H1 (cell line): Measurements from ENCODE around the gene EPB41L5. TPM values are rescaled to one million over a fixed set of nuclear protein-coding genes. Genes with fewer than 3 reads are reported as not detected.

Experiments used
- CTCF ChIA-PET: fragments of 300-600 bp; sonication (Branson Sonifier 250); formaldehyde crosslinking; loops from one replicate; lab custom pipeline; 2021; ENCODE audit not compliant: partially characterized antibody; lab: Charles Lee
- POLR2A ChIA-PET: fragments of 300-600 bp; sonication (Branson Sonifier 250); formaldehyde crosslinking; loops from one replicate; lab custom pipeline; 2021; ENCODE audit warnings: inconsistent platforms; ENCODE audit not compliant: partially characterized antibody; lab: Charles Lee
- DNase-seq, 2 experiments: peaks; one replicate each; pipeline versions ENCODE4 v3.0.0 to v3.0.0-alpha.2; 2010 to 2022; ENCODE audit warnings: low spot score in 2 of 2, low read depth in 1 of 2, mixed read lengths in 1 of 2
- FAIRE-seq: peaks from 2 replicates; lab custom pipeline; 2011; peaks lifted over from hg19 to GRCh38; lab: Jason Lieb, UNC
- H2AFZ ChIP-seq: 2 replicates; pipeline ENCODE4 v1.8.1; 2012; ENCODE audit warnings: low read length, inconsistent platforms
- H2AK5ac ChIP-seq: 2 replicates; pipeline ENCODE4 v1.6.1; 2013; ENCODE audit warnings: low read depth, low read length
- H2BK120ac ChIP-seq: replicated peaks from 2 replicates; pipeline ENCODE3; 2013; ENCODE audit warnings: low read depth, low read length, inconsistent platforms
- H2BK12ac ChIP-seq: 2 replicates; pipeline ENCODE4 v1.6.1; 2013; ENCODE audit warnings: low read depth, low read length
- H2BK15ac ChIP-seq: 2 replicates; pipeline ENCODE4 v1.6.1; 2013; ENCODE audit warnings: low read length
- H2BK20ac ChIP-seq: 2 replicates; pipeline ENCODE4 v1.6.1; 2013; ENCODE audit warnings: low read length
- H2BK5ac ChIP-seq: 2 replicates; pipeline ENCODE4 v1.6.1; 2013; ENCODE audit warnings: low read depth, low read length
- H3K14ac ChIP-seq: 2 replicates; pipeline ENCODE4 v1.6.1; 2013; ENCODE audit warnings: inconsistent platforms; ENCODE audit not compliant: insufficient read length
- H3K18ac ChIP-seq: 2 replicates; pipeline ENCODE4 v1.6.1; 2013; ENCODE audit warnings: low read length; ENCODE audit errors: extremely low read depth
- H3K23ac ChIP-seq: 2 replicates; pipeline ENCODE4 v1.6.1; 2013; ENCODE audit warnings: inconsistent platforms; ENCODE audit not compliant: insufficient read length
- H3K23me2 ChIP-seq: 2 replicates; pipeline ENCODE4 v1.6.1; 2013; ENCODE audit warnings: low read depth, low read length
- H3K27ac ChIP-seq: 2 replicates; pipeline ENCODE4 v1.6.1; 2011; ENCODE audit warnings: low read depth, low read length, inconsistent platforms
- H3K27me3 ChIP-seq, 4 experiments: replicated peaks in 1 of 4; 1 replicate in 1 of 4; 2 replicates in 3 of 4; pipeline versions ENCODE4 v1.6.1 to v1.8.1; 2011 to 2013; ENCODE audit warnings: low read length in 3 of 4, mild to moderate bottlenecking in 3 of 4, inconsistent platforms in 2 of 4, mixed read lengths in 2 of 4, moderate library complexity in 1 of 4; ENCODE audit not compliant: control insufficient read depth in 3 of 4, insufficient read depth in 3 of 4; ENCODE audit errors: extremely low read depth in 1 of 4
- H3K36me3 ChIP-seq, 4 experiments: 2 replicates each; pipeline versions ENCODE4 v1.6.1 to v1.8.1; 2011 to 2013; ENCODE audit warnings: mild to moderate bottlenecking in 4 of 4, low read length in 3 of 4, moderate library complexity in 2 of 4, control low read depth in 1 of 4, inconsistent platforms in 1 of 4; ENCODE audit not compliant: insufficient read depth in 4 of 4, control insufficient read depth in 2 of 4
- H3K4ac ChIP-seq: replicated peaks from 2 replicates; pipeline ENCODE3; 2013; ENCODE audit warnings: low read length, low read depth, mixed read lengths, inconsistent platforms; ENCODE audit not compliant: insufficient read length
- H3K4me1 ChIP-seq, 4 experiments: replicated peaks in 1 of 4; 1 replicate in 1 of 4; 2 replicates in 3 of 4; pipeline versions ENCODE4 v1.6.1 to v1.8.1; 2011 to 2013; ENCODE audit warnings: low read length in 3 of 4, inconsistent platforms in 2 of 4, mixed read lengths in 1 of 4; ENCODE audit not compliant: insufficient read depth in 4 of 4, control insufficient read depth in 3 of 4
- H3K4me2 ChIP-seq, 2 experiments: 2 replicates each; pipeline versions ENCODE4 v1.6.1 to v1.8.1; 2011 to 2013; ENCODE audit warnings: low read depth in 2 of 2, low read length in 2 of 2, control low read depth in 1 of 2, inconsistent platforms in 1 of 2, mild to moderate bottlenecking in 1 of 2; ENCODE audit not compliant: insufficient read depth in 1 of 2
- H3K4me3 ChIP-seq, 4 experiments: fragments of 200-600, 300-600 bp in 1 of 4; sonication (generic), shearing (Covaris generic), sonication (Bioruptor Twin) in 1 of 4; 2 replicates each; pipeline versions ENCODE4 v1.5.1 to v1.8.1; 2011 to 2016; ENCODE audit warnings: low read length in 4 of 4, low read depth in 3 of 4, control low read depth in 2 of 4, inconsistent platforms in 2 of 4, mild to moderate bottlenecking in 2 of 4, mixed read lengths in 1 of 4, moderate library complexity in 1 of 4; ENCODE audit not compliant: insufficient read depth in 2 of 4; ENCODE audit errors: extremely low read depth in 1 of 4
- H3K56ac ChIP-seq: replicated peaks from 2 replicates; pipeline ENCODE3; 2013; ENCODE audit warnings: low read depth, mild to moderate bottlenecking, mixed read lengths, low read length, inconsistent platforms; ENCODE audit not compliant: insufficient read length
- H3K79me1 ChIP-seq: 2 replicates; pipeline ENCODE4 v1.6.1; 2013; ENCODE audit warnings: low read depth, low read length, control low read depth
- H3K79me2 ChIP-seq, 2 experiments: 2 replicates each; pipeline versions ENCODE4 v1.6.1 to v1.8.1; 2012 to 2013; ENCODE audit warnings: low read length in 2 of 2, mild to moderate bottlenecking in 2 of 2, inconsistent platforms in 1 of 2; ENCODE audit not compliant: insufficient read depth in 2 of 2, control insufficient read depth in 1 of 2
- H3K9ac ChIP-seq, 4 experiments: replicated peaks in 1 of 4; 1 replicate in 1 of 4; 2 replicates in 3 of 4; pipeline versions ENCODE4 v1.6.1 to v1.8.1; 2011 to 2013; ENCODE audit warnings: low read depth in 3 of 4, low read length in 3 of 4, control low read depth in 2 of 4, mild to moderate bottlenecking in 2 of 4, moderate library complexity in 2 of 4, inconsistent platforms in 1 of 4; ENCODE audit errors: extremely low read depth in 1 of 4
- H3K9me3 ChIP-seq, 2 experiments: 2 replicates each; pipeline versions ENCODE4 v1.6.1 to v1.8.1; 2012 to 2013; ENCODE audit warnings: mild to moderate bottlenecking in 2 of 2, moderate library complexity in 2 of 2, control low read depth in 1 of 2, inconsistent platforms in 1 of 2, low read depth in 1 of 2, low read length in 1 of 2, mixed read lengths in 1 of 2; ENCODE audit not compliant: insufficient read depth in 2 of 2
- H4K20me1 ChIP-seq, 2 experiments: replicated peaks in 1 of 2; 2 replicates each; pipeline versions ENCODE3 to v1.8.1; 2011 to 2013; ENCODE audit warnings: inconsistent platforms in 2 of 2, low read length in 2 of 2, mild to moderate bottlenecking in 1 of 2; ENCODE audit not compliant: insufficient read depth in 2 of 2, control insufficient read depth in 1 of 2
- H4K5ac ChIP-seq: 2 replicates; pipeline ENCODE4 v1.6.1; 2013; ENCODE audit warnings: low read length, low read depth, mixed read lengths, inconsistent platforms; ENCODE audit not compliant: insufficient read length
- H4K8ac ChIP-seq: 2 replicates; pipeline ENCODE4 v1.8.0; 2013; ENCODE audit warnings: mild to moderate bottlenecking, moderate library complexity, low read length, inconsistent platforms; ENCODE audit not compliant: insufficient read depth; ENCODE audit errors: extremely low read depth
- H4K91ac ChIP-seq: replicated peaks from 2 replicates; pipeline ENCODE3; 2013; ENCODE audit warnings: low read length, mixed read lengths, inconsistent platforms; ENCODE audit not compliant: insufficient read length
- ASH2L ChIP-seq: fragments of 200-600, 300-600 bp; sonication (generic); IDR thresholded peaks from one replicate; pipeline ENCODE4 v1.7.1; 2017; ENCODE audit warnings: low read length
- BCL11A ChIP-seq, 2 experiments: IDR thresholded peaks; one replicate each; pipeline ENCODE4 v1.6.1; 2011; ENCODE audit warnings: low read depth in 2 of 2, low read length in 2 of 2, mild to moderate bottlenecking in 2 of 2
- CEBPB ChIP-seq: IDR thresholded peaks from 2 replicates; pipeline ENCODE4 v1.6.1; 2012; ENCODE audit warnings: low read depth, low read length
- FOSL1 ChIP-seq: IDR thresholded peaks from 2 replicates; pipeline ENCODE4 v1.6.1; 2011; ENCODE audit warnings: mild to moderate bottlenecking, low read depth, low read length, moderate library complexity; ENCODE audit not compliant: insufficient read depth
- GABPA ChIP-seq: IDR thresholded peaks from 2 replicates; pipeline ENCODE4 v1.6.1; 2011; ENCODE audit warnings: mild to moderate bottlenecking, low read length, moderate library complexity, borderline replicate concordance; ENCODE audit not compliant: insufficient read depth
- GTF2F1 ChIP-seq: IDR thresholded peaks from 2 replicates; pipeline ENCODE4 v1.6.1; 2012; ENCODE audit warnings: low read depth, low read length, improper control_type of control experiment, borderline replicate concordance
- HDAC6 ChIP-seq: IDR thresholded peaks from one replicate; pipeline ENCODE4 v1.7.1; 2012; ENCODE audit warnings: low read depth, mild to moderate bottlenecking, inconsistent platforms, low read length, moderate library complexity
- JUN ChIP-seq: IDR thresholded peaks from 2 replicates; pipeline ENCODE4 v1.6.1; 2011; ENCODE audit warnings: low read depth, mild to moderate bottlenecking, improper control_type of control experiment, low read length
- RXRA ChIP-seq: IDR thresholded peaks from 2 replicates; pipeline ENCODE4 v1.6.1; 2011; ENCODE audit warnings: low read depth, mild to moderate bottlenecking, low read length, moderate library complexity; ENCODE audit not compliant: insufficient read depth
- SIN3A ChIP-seq, 2 experiments: IDR thresholded peaks in 1 of 2; conservative IDR thresholded peaks in 1 of 2; 2 replicates each; pipeline ENCODE4 v1.6.1; 2011 to 2012; ENCODE audit warnings: low read length in 2 of 2, improper control_type of control experiment in 1 of 2, low read depth in 1 of 2, mild to moderate bottlenecking in 1 of 2
- SP4 ChIP-seq: IDR thresholded peaks from 2 replicates; pipeline ENCODE4 v1.6.1; 2012; ENCODE audit warnings: low read length, inconsistent platforms
- SRF ChIP-seq: IDR thresholded peaks from 2 replicates; pipeline ENCODE4 v1.6.1; 2011; ENCODE audit warnings: mild to moderate bottlenecking, low read depth, low read length, moderate library complexity
- YY1 ChIP-seq: IDR thresholded peaks from 2 replicates; pipeline ENCODE4 v1.6.1; 2011; ENCODE audit warnings: low read depth, mild to moderate bottlenecking, low read length
- WGBS, 2 experiments: shearing (Covaris generic) in 1 of 2; methylation state at CpG; one replicate each; pipeline versions ENCODE4 v1.1.6 to v1.1.7; 2013 to 2015; ENCODE audit warnings: low lambda C conversion rate in 2 of 2, mixed read lengths in 2 of 2, inconsistent platforms in 1 of 2, low coverage in 1 of 2, missing lambda C conversion rate in 1 of 2; ENCODE audit not compliant: insufficient replicate concordance in 2 of 2, insufficient coverage in 1 of 2, insufficient read length in 1 of 2; ENCODE audit errors: extremely low coverage in 1 of 2, missing lambda C conversion rate in 1 of 2; 5-methylcytosine and 5-hydroxymethylcytosine counted together
- polyA plus RNA-seq, 7 experiments: library from polyadenylated mRNA; depleted of rRNA in 3 of 7; stranded (reverse) in 5 of 7; unstranded in 2 of 7; fragments of >200 nt in 5 of 7; fragments of 200-250 nt in 2 of 7; gene quantifications; 1 replicate in 5 of 7; 2 replicates in 1 of 7; 4 replicates in 1 of 7; pipeline versions ENCODE4 v1.2.1 to v1.2.3, GENCODE V29; 2011 to 2013; ENCODE audit warnings: missing spikeins in 2 of 7, mixed read lengths in 2 of 7
- total RNA-seq: library from RNA; stranded (reverse); fragmentation: NEBNext Ultra II Directional; extraction: Animal tissue kit (Norgen Biotek cat#: 25700); gene quantifications from 2 replicates; pipeline ENCODE4 v1.2.1, GENCODE V29; 2021
- TF ChIP-seq, protein P1 (sequence below): IDR thresholded peaks from 2 replicates; pipeline ENCODE4 v1.6.1; 2012; ENCODE audit warnings: inconsistent platforms

EPB41L5 gene
- total and polyA plus RNA-seq, 2 of the 8 experiments (the other 6 are each of a cell fraction or from before 2014, with no cell fraction given) = 13.5 to 32.3 TPM

DNA sequence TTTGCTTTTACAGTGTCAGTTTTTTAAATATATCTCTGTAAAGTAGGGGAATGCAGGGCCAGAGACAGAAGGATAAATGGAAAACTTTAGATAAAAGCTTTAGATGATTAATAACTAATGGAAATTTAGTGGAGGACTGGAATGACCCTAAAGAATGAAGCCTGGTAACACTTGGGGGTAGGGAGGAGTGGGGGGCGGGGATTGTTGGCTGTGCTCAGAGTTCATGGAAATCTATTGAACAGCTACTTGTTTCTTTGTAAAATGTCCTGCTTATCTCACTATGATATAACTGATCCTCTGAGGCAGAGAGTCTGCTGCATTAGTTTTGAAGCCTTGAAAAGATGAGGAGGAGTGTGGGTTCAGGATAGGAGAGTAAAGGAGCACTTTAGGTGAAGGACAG, 119.8 kb downstream of the EPB41L5 start:
- H4K5ac ChIP-seq = no peak overlapping the region
- no peaks in the 10 kb centered on the region for H3K79me2 ChIP-seq
- no peak overlapping the region for H3K56ac ChIP-seq
- H3K36me3 ChIP-seq = peaks cover 0 to 15% (median 2%) of the 10 kb centered on the region in 4 experiments; a peak in 6 of 8 replicates
- no peak for DNase-seq
- no peak overlapping the region for H2AK5ac ChIP-seq
- no peak overlapping the region for H3K18ac ChIP-seq
- no peak overlapping the region for H3K9ac ChIP-seq
- H3K23me2 ChIP-seq = no peaks in the 10 kb centered on the region
- no peaks in the 10 kb centered on the region for H3K9me3 ChIP-seq
- no peaks in the 10 kb centered on the region for H3K79me1 ChIP-seq
- 100% methylated on average over 1 of the region's 1 CpG; no CpG with 5 or more reads in 1 of the 2 experiments for WGBS, 2 experiments
- no peak for FAIRE-seq
- no peak overlapping the region for H2BK120ac ChIP-seq
- no peak overlapping the region for H3K23ac ChIP-seq
- no peak overlapping the region for H3K4me3 ChIP-seq
- H2BK12ac ChIP-seq = no peak overlapping the region
- no peak overlapping the region for H3K4me2 ChIP-seq
- H2BK15ac ChIP-seq = no peak overlapping the region
- H4K91ac ChIP-seq = no peak overlapping the region
- H3K4me1 ChIP-seq = peaks cover 0 to 3% (median 0%) of the 10 kb centered on the region in 4 experiments; a peak in 3 of 7 replicates
- H2BK20ac ChIP-seq = no peak overlapping the region
- H2AFZ ChIP-seq = no peak overlapping the region
- H2BK5ac ChIP-seq = no peak overlapping the region
- H3K27me3 ChIP-seq = no peaks in the 10 kb centered on the region
- H3K14ac ChIP-seq = no peak overlapping the region
- TF ChIP-seq YY1 = no peak
- no peak for TF ChIP-seq HDAC6
- TF ChIP-seq SP4 = no peak
- TF ChIP-seq BCL11A (IDR thresholded peaks at IDR 0.05; ENCODE audit: low read depth in 2 of 2, low read length in 2 of 2) = no peak
- no peak for TF ChIP-seq ASH2L
- TF ChIP-seq FOSL1 = no peak
- no peak for TF ChIP-seq RXRA
- TF ChIP-seq SIN3A (conservative IDR thresholded peaks at IDR 0.05 in 1 of 2, IDR thresholded peaks at IDR 0.05 in 1 of 2; ENCODE audit: low read depth in 1 of 2, low read length in 2 of 2) = no peak
- no peak for TF ChIP-seq CEBPB
- no peak for TF ChIP-seq GTF2F1
- TF ChIP-seq SRF = no peak
- no peak for TF ChIP-seq JUN
- no peak for TF ChIP-seq GABPA
- TF ChIP-seq, protein P1, sequence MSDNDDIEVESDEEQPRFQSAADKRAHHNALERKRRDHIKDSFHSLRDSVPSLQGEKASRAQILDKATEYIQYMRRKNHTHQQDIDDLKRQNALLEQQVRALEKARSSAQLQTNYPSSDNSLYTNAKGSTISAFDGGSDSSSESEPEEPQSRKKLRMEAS = no peak
- POLR2A ChIA-PET = no interaction called here
- no peaks in the 10 kb centered on the region for H4K20me1 ChIP-seq
- H3K4ac ChIP-seq = no peak overlapping the region
- no peak overlapping the region for H4K8ac ChIP-seq
- CTCF ChIA-PET = interaction anchor here (1.3 to 2.4 kb wide), 2 partner anchors 42 to 168 kb away, joined by 3 to 11 read pairs; no protein-coding TSS in a partner anchor
- H3K27ac ChIP-seq = no peak overlapping the region
